NCI-H774 (cell line): ENCODE measurements around the gene SRPX2.

Source experiments
- DNase-seq: peaks from one replicate; lab custom pipeline; 2025; lab: John Stamatoyannopoulos, UW

SRPX2 gene, protein sequence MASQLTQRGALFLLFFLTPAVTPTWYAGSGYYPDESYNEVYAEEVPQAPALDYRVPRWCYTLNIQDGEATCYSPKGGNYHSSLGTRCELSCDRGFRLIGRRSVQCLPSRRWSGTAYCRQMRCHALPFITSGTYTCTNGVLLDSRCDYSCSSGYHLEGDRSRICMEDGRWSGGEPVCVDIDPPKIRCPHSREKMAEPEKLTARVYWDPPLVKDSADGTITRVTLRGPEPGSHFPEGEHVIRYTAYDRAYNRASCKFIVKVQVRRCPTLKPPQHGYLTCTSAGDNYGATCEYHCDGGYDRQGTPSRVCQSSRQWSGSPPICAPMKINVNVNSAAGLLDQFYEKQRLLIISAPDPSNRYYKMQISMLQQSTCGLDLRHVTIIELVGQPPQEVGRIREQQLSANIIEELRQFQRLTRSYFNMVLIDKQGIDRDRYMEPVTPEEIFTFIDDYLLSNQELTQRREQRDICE

DNA sequence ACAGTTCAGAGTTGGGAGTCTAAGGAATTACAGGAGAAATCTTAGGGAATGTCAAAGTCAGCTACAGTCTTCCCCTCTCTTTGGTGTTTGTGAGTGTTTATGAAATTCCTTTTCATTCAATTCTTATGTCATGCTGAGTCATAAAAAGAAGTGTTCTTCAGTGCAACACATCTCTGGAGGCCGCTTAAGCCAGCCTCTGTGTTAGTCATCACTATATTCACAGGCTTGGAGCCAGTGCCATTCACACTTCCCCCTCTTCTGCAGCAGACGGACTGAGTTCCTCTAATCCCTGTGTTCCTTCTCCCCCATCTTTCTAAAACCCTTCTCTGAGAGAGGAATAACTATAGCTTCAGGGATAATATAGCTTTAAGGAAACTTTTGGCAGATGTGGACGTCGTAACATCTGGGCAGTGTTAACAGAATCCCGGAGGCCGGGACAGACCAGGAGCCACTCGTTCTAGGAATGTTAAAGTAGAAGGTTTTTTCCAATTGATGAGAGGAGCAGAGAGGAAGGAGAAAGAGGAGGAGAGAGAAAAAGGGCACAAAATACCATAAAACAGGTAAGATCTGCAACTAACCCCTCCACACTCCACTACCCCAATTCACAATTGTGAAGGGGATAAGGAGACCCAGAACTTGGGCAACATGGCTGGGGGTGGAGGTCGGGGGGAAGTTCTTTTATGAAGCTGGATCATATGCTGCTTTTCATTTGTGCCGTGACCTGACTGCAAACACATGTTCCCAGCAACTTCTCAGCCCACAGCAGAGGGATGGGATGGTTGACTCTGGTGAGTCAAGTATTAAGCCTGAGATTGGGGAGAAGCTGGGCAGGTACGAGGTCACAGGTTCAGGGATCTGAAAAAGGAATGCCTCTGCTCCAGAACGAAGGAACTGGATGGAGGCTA lies at the start of gene SRPX2:
TSS of gene SRPX2 (plus strand) at position 244 of the 905 bp plus-strand sequence. CDS start 2,124 bp downstream, outside the sequence.
- DNase-seq, result no peak

DNA sequence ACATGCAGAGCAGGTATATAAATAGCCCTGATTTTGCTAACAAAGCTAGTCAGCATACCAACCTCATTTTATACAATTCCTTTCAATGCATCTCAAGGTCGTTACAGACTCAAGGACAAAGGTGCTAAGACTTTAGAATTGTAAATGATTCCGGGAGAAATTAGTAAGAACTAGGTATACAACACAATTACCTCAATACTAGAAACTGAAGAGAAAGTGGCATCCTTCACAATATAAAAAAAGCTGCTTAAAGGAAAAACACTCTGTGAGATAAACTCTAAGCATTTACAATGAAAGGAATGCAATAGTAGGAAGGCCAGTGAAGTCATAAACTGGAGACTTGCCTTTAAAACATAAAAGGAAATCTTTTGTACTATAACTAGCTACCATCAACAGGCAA lies 47.4 kb upstream of the SRPX2 start:
- DNase-seq, result no peak

DNA sequence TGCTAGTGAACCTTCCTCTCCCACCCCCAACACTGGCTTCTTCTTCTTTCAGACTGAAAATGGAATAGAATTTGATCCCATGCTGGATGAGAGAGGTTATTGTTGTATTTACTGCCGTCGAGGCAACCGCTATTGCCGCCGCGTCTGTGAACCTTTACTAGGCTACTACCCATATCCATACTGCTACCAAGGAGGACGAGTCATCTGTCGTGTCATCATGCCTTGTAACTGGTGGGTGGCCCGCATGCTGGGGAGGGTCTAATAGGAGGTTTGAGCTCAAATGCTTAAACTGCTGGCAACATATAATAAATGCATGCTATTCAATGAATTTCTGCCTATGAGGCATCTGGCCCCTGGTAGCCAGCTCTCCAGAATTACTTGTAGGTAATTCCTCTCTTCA lies 44.5 kb upstream of the SRPX2 start:
- no peak for DNase-seq

DNA sequence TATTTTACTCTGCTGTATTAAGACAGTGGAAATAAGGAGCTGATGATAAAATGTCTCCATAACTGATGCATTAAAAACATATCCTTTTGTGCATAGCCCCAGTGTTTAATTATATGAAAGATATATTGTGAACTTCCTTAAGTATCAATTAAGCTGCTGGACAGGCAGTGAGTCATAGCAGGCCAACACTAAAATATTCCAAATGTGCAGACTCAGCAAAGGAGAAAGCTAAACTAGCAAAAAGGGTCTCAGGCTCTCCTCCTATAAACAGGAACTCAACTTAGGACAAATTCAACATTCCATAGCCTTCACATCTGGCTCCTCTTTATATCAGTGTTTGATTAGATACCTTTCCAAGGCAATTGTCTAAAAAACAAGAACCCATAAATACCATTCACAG lies 43.7 kb upstream of the SRPX2 start:
- no peak for DNase-seq

DNA sequence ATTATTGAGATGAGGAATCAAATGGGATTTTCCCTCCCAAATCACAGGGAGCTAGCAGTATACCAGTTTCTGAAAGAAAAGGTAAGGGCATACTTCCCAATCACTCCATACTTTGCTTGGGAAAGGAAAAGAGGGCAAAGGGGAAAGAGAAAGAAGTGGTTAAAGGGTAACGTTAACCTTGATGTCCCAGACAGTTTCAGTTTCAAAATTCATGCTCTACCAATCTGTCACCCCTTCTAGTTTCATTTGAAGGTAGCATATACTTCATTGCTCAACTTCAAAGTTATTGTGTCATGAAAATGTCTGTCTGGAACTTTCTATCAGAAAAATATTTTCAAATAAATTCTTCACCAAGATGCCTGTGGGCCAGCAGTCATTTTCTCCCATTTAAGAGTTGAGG lies 43.2 kb upstream of the SRPX2 start:
- DNase-seq, result no peak

DNA sequence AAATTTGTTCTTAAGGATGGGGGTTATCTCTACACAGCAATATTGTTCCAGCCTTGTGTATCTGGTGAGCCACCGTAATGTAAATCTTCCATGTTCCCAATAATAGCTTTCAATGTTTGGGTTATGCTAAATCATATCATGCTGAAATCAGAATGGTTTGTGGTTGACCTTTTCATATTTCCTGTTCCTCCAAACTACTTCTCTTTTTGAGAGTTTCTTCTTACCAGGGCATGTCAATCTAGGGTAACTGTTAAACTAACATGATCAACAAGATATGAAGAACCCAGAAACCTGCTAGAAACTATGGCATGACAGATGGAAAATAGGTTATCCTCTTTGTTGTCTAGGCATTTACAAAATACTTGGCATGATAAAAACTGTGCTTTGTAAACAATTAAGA lies 37.2 kb upstream of the SRPX2 start:
- DNase-seq, result no peak

DNA sequence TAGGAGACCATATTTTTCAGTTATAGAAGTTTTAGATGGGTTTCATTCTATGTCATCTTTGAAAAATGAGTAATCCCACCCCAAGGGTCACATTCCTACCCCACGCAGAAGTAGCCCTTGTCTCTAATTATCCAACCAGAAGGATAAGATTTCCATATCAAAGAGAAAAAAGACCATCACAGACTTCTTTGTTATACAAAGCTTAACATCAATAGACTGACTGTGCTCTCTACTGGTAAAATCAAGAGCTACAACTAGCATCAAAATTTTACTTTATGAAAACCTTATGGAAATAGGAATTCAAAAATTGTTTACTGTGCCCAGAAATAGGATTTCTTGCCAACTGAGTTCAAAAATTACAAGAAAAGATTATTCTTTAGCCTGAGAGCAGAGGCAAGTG lies 34.4 kb upstream of the SRPX2 start:
- no peak for DNase-seq

DNA sequence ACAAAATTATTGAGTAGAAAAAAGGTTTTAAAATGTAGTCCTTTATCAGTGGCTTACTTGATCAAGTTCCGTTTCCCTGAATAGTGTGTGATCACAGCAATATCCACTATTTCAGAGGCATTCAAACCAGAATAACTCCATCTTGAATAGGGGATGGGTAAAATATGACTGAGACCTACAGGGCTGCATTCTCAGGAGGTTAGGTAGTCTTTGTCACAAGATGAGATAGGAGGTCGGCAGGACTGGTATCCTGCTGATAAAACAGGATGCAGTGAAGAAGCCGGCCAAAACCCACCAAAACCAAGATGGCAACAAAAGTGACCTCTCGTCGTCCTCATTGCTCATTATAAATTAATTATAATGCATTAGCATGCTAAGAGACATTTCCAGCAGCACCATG lies 32.0 kb upstream of the SRPX2 start:
- no peak for DNase-seq

DNA sequence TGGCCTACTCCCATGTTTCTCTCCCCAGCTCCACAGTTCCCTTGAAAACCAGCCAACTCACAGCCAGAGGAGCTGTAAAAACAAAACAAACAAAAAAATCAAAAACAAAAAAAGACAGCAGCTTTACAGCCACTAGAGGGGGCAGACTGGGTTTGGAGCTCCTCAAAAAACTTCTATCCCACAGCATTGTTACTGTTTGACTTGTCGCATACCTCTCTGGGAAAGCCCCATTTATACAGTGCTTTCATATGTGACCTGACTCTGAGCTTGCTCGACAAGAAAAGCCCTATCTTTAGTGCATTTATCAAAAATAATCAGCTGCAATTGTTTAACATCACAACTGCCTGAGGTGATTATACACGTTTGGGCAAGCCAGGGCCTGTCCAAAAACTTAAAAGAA lies 29.0 kb upstream of the SRPX2 start:
- no peak for DNase-seq

DNA sequence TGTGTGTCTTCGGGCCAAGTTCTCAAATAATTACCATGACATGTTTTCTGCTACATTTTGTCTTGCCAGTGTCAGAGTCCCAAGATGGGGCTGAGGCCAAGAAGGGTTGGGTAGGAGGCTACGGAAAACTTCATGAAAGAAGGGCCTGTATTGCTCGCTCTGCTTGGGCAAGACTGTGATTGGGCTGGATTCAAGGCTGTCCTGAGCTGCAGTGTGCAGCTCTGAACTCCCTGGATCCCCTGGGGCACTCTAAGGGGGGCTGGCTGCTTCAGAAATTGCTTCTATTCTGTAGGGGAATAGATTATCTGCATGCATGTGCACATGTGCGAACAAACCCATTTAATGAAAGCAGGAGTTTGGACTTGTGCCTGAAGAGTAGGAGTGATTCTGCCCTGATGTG lies 21.0 kb upstream of the SRPX2 start:
- no peak for DNase-seq

DNA sequence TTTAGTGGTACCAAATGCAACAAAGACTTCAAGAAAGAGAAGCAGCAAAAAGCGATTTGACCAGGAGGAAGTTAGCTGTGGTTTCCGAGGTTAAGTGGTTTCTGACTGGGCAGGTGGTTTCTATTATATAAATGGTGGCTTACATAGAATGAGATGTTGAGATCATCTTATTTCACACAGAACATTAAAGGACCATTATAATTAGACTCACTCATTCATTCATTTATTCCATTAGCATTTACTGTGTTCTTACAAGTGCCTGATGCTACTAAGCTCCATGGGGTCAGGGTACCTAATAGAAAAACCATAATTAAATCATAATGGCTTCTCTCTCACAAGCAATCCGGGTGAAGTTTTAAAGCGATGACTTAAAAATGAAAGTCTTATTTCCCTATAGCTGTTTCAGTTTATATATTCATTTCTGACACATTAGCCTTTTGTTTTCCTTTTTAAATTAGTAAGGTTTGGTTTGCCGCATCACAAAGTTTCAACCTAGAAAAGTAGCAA lies 18.0 kb upstream of the SRPX2 start:
- no peak for DNase-seq

DNA sequence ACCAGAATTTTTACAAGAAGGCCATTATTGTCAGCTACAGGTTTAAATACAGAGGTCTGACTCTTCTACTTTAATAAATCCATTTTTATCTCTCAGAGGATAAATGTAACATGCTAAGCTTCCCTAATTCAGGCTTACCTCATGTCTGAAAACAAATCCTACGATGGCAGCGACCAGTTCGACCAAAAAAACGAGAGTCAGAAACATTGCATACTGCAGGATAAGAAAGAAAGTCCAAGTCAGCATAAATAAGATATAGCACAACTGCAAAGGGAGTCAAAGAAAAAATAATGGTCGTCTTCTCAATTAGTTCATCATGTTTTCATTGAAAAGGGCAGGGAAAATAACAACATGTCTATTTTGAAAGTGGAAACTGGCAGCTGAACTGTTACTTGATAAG lies 9.0 kb upstream of the SRPX2 start:
- DNase-seq, result no peak

DNA sequence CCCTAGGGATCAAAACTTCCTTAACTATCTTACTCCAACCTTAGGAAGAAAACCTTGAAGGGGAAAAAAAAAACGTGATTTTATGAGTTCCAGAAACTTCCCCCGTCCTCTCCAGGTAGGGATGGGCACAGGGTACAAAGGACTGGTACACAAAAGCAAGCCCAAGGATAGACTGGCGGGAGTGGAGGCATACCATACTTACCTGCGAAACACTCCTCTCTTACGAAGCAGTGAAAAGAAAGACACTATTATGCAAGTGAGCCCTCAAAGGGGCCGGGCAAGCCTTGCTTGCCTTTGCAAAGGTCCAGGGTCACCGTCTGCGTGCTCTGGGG lies 8.0 kb upstream of the SRPX2 start:
- no peak for DNase-seq

DNA sequence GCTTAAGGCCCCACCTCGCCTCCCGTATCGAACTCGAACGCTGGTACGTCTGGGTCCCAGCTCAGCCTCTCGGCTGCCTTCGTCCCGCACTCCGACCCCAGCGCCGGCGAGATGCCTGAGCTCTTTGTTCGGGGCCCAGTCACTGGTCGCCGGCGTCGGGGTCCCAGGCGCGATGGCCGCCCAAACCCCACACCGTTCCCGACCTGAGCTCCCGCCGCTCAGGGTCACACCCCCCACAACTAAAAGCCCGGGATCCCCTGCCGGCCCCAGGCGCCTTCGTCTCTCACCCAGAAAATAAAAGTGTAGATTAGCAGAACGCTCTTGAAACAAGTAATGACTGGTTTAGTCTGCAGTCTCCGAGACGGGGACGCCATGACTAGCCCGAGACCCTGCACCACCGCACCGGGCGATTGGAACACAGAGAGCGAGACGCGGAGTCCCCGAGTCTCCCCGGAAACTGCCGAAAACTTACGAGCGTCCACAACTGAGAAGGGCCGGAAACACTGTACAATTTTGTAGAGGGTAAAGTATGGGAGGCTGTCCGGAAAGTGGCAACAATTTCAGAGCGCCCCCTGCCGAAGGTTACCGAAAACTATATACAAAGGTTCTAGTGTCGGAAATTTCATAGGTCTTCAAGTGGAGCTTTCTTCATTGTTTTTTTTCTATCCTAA lies 7.5 kb upstream of the SRPX2 start, which contains the start of gene TSPAN6:
TSS of gene TSPAN6 (minus strand) at position 486 of the 671 bp plus-strand sequence. CDS start at position 374, 112 bp downstream.
- DNase-seq, result peak; percentile 61

DNA sequence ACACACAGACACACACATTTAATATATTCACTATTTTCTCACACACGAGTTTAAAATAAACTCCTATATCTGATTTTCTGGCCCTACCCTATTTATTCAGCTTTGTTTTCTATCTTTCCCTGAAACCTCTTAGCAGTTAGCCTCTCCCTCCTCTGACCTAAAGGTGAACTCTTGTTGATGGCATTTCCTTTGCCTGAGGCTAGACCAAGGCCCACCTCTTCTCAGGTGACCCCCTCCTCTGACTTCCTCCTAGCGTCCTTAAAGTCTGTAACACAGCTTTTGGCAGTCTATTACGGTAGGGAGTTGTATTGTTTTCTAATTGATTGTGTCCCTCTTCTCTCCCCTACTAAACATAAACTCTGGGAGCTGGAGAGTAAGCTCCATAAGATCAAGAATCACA lies 1.7 kb upstream of the SRPX2 start:
- no peak for DNase-seq

DNA sequence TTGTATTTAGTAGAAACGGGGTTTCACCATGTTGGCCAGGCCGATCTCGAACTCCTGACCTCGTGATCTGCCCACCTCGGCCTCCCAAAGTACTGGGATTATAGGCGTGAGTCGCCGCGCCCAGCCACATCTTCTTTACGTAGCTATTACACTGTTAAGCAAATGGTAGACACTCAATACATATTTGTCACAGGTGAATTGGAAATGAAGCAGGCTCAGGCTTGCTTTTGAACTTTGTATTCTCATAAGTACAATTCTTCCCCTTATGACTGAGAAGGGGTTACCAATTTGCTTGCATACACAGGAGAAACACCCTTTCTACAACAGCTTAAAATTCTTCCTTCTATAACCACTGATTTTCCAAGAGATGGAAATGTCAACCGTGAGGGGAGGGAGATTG lies 787 bp upstream of the SRPX2 start:
- DNase-seq, result no peak

DNA sequence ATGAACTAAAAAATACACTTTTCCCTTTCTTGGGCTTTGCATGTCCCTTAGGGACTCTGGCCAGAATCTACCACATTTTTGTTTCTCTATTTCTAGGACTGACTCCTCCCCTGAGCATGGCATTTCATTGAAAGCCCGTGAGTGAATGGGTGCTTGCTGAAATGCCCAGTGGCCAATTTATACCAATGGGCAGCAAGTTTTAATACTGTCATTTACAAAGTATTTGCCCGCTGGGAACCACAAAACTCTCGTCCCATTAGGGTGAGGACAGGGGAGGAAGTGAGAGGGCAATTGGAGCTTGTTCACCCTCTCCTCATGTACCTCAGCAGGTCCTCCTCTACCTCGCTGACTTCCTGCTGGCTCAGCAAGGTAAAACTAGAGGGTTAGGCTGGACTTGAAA lies 1.1 kb downstream of the SRPX2 start:
- DNase-seq, result no peak

DNA sequence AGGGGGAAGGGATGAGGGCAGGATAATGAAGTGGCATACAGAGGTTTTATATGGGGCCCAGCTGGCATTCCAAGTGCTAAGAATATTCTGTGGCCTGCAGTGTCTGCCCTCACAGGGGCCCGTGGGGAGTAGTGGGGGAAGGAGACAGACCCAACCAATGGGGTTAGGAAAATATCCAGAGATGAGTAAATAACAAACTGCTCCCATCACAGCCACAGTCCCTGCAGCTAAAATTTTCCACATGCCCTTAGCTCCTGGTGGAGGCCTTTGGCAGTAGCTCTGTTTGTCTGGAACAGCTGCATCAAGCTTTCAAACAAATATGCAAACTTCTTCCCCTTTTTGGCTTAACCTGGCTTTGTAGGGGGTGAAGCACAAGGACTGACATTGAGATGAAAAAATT lies 3.1 kb downstream of the SRPX2 start:
- DNase-seq, result no peak

DNA sequence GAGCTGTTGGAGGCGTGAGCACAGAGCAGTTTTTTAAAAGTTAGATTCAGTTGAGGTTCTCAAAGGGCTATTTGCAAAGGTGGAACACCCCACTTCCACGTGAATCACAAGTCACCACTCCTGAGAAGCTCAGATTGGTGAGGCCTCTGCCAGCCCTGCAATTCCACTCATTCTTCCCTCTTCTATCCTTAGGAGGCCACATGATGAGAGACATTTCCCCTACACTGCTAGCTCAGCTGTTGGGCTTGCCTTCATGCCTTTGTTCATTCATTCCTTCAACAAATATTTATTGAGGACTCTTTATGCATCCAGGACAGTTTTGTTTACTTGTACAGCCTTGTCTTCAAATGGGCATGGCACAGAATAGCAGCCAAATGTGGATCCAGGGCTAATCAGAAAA lies 3.7 kb downstream of the SRPX2 start:
- DNase-seq, result no peak

DNA sequence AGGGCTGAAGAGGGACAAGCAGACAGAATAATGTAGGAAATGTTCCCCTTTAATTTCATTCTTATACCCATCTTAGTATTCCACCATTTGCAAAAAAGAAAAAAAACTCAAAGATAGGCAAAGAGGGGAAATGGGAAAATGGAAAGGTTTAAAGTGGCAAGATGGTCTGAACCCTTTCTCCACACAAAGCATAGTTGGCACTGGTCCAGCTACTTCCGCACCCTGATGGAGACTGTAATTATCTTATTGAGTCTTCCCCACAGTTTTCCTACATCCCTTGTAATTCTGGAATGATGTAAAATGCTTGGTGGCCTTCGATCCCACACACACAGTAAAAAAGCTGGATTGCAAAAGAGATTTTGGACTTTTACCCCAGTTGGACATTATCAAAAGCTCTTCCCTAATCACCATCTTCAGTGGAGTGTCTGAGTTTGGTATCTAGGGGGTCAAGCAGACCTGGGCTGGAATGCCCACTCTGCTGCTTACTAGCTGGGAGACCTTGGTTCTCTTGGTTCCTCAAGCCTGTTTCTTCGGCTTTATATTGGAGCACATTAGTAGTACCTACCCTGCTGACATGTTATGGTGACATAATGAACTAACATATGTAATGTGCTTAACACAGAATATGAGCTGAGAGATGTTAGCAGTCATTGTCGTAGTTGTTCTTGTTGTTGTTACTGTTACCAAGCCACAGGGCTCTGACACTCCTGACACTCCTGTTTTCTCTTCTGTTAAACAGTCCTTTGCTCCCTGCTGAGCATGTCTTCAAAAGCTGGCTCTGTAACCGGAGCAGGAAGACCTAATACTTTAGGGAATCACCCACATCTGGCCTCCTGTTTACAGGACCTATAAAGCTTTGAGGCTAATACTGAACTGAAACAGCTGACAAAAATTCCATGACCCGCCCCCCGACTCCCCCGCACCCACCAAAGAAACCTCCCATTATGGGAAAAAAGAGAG lies 4.7 kb downstream of the SRPX2 start:
- DNase-seq, result no peak
